OCI-LY7 (cell line): ENCODE data around the gene GAN. TPM values are rescaled to one million over a fixed set of nuclear protein-coding genes. Genes with fewer than 3 reads are reported as not detected.

Experiments used
- BruUV-seq: library from RNA; stranded (reverse); fragments of 400-500 nt; replicated peaks from 2 replicates; lab custom pipeline; 2021; lab: Mats Ljungman, UMichigan
- CTCF ChIA-PET: fragments of 300-600 bp; sonication (Branson Sonifier 250); formaldehyde crosslinking; loops from one replicate; lab custom pipeline; 2022; ENCODE audit warnings: antibody characterized with exemption; ENCODE audit not compliant: unreplicated experiment; lab: Charles Lee
- POLR2A ChIA-PET: fragments of 300-600 bp; sonication (Branson Sonifier 250); formaldehyde crosslinking; loops from one replicate; lab custom pipeline; 2022; ENCODE audit warnings: antibody characterized with exemption; lab: Charles Lee
- DNase-seq: peaks from one replicate; pipeline ENCODE4 v3.0.0-alpha.2; 2015; ENCODE audit warnings: low spot score
- H2AFZ ChIP-seq: fragments of 200-600 bp; sonication (generic), shearing (Covaris generic); 2 replicates; pipeline ENCODE4 v1.6.1; 2014; ENCODE audit warnings: mild to moderate bottlenecking, antibody characterized with exemption, low read length, moderate library complexity
- H3K27ac ChIP-seq: fragments of 200-600 bp; sonication (generic); 2 replicates; pipeline ENCODE4 v1.5.1; 2014; ENCODE audit warnings: mixed run types, low read depth, mild to moderate bottlenecking, moderate library complexity, low read length, inconsistent platforms; ENCODE audit not compliant: poor library complexity, severe bottlenecking
- H3K36me3 ChIP-seq: fragments of 200-600 bp; sonication (generic); 2 replicates; pipeline ENCODE4 v1.6.1; 2014; ENCODE audit warnings: mild to moderate bottlenecking, antibody characterized with exemption, low read length, moderate library complexity, mixed read lengths; ENCODE audit not compliant: insufficient read depth
- H3K4me1 ChIP-seq: fragments of 200-600 bp; sonication (generic); 2 replicates; pipeline ENCODE4 v1.5.1; 2014; ENCODE audit warnings: mild to moderate bottlenecking, low read length; ENCODE audit not compliant: insufficient read depth, poor library complexity, severe bottlenecking
- H3K4me2 ChIP-seq: fragments of 200-600 bp; sonication (generic); 2 replicates; pipeline ENCODE4 v1.6.1; 2014; ENCODE audit warnings: mild to moderate bottlenecking, low read length
- H3K4me3 ChIP-seq: fragments of 200-600 bp; sonication (generic); 2 replicates; pipeline ENCODE4 v1.5.1; 2014; ENCODE audit warnings: mild to moderate bottlenecking, low read depth, low read length; ENCODE audit not compliant: poor library complexity, severe bottlenecking
- H3K79me2 ChIP-seq: fragments of 200-600 bp; sonication (generic); 2 replicates; pipeline ENCODE4 v1.6.1; 2016; ENCODE audit warnings: low read depth, mild to moderate bottlenecking, low read length, moderate library complexity, mixed read lengths; ENCODE audit not compliant: insufficient read depth
- H3K9me2 ChIP-seq: fragments of 200-600 bp; sonication (generic); 2 replicates; pipeline ENCODE4 v1.6.1; 2016; ENCODE audit warnings: mild to moderate bottlenecking, low read length, mixed read lengths; ENCODE audit not compliant: insufficient read depth
- H3K9me3 ChIP-seq: fragments of 200-600 bp; sonication (generic); 2 replicates; pipeline ENCODE4 v1.6.1; 2014; ENCODE audit warnings: mild to moderate bottlenecking, mixed run types, low read length, mixed read lengths
- H4K20me1 ChIP-seq: fragments of 200-600 bp; sonication (generic); 2 replicates; pipeline ENCODE4 v1.6.1; 2014; ENCODE audit warnings: mild to moderate bottlenecking, antibody characterized with exemption, low read length, moderate library complexity, mixed read lengths; ENCODE audit not compliant: insufficient read depth
- CTCF ChIP-seq: fragments of 200-600 bp; sonication (generic); conservative IDR thresholded peaks from 2 replicates; pipeline ENCODE4 v1.5.1; 2014; ENCODE audit warnings: mild to moderate bottlenecking, antibody characterized with exemption, low read length, moderate library complexity, mixed read lengths
- EZH2phosphoT487 ChIP-seq: fragments of 200-600 bp; sonication (generic); IDR thresholded peaks from 2 replicates; pipeline ENCODE4 v1.6.1; 2018; ENCODE audit warnings: low read depth, borderline replicate concordance, mild to moderate bottlenecking, mixed run types, antibody characterized with exemption, low read length, moderate library complexity, mixed read lengths
- intact Hi-C: fragments of 100-400 bp; cut with micrococcal nuclease; formaldehyde crosslinking; loops from one replicate; pipeline ENCODE4 v1.10.0; 2022; ENCODE audit not compliant: unreplicated experiment
- total RNA-seq, 2 experiments: library from RNA; depleted of rRNA in 1 of 2; stranded (reverse); fragments of >200 nt in 1 of 2; shearing (Covaris generic) in 1 of 2; gene quantifications; 2 replicates each; pipeline ENCODE4 v1.2.3, GENCODE V29; 2014 to 2022

GAN gene
- total RNA-seq, 2 experiments from 2014 or later = 5.1 to 14.2 TPM

- no peak overlapping the region for H3K27ac ChIP-seq
- POLR2A ChIA-PET = interaction anchor here (0.6 kb wide), 1 partner anchor 13 kb away, joined by 5 read pairs; no protein-coding TSS in a partner anchor
- no TSS peak for BruUV-seq
- intact Hi-C loops = no loop called here
- peaks cover 21% of the 10 kb centered on the region for H3K4me1 ChIP-seq
- H3K4me2 ChIP-seq = no peak overlapping the region
- DNase-seq = no peak
- H4K20me1 ChIP-seq = no peaks in the 10 kb centered on the region
- TF ChIP-seq CTCF = no peak
- no peak for TF ChIP-seq EZH2phosphoT487
- CTCF ChIA-PET = no interaction called here
- H3K9me3 ChIP-seq = no peaks in the 10 kb centered on the region
- no peaks in the 10 kb centered on the region for H3K9me2 ChIP-seq
- no peak overlapping the region for H3K4me3 ChIP-seq
- no peaks in the 10 kb centered on the region for H3K36me3 ChIP-seq
- H3K79me2 ChIP-seq = no peaks in the 10 kb centered on the region
- no peak overlapping the region for H2AFZ ChIP-seq
Observed at GRCh38 chr16:81437865-81438264, 123.1 kb downstream of the GAN start.

Other genes starting within 250 kb of the GAN start
- 0.69 and 1.6 TPM in 2 replicates for gene C16orf46, start 237.7 kb upstream of the GAN start, total RNA-seq (2014; rRNA removed; shearing (Covaris generic))
- 0.81 and 1.2 TPM in 2 replicates for gene C16orf46, start 237.7 kb upstream of the GAN start, total RNA-seq (2022)
- 11.7 and 23.4 TPM in 2 replicates for gene GCSH, start 218.6 kb upstream of the GAN start, total RNA-seq (2014; rRNA removed; shearing (Covaris generic))
- gene GCSH, start 218.6 kb upstream of the GAN start, total RNA-seq (2022) = 32.0 and 42.5 TPM in 2 replicates
- not detected in 2 replicates for gene BCO1, start 76.3 kb upstream of the GAN start, total RNA-seq (2014; rRNA removed; shearing (Covaris generic))
- gene BCO1, start 76.3 kb upstream of the GAN start, total RNA-seq (2022) = not detected in 2 replicates
- 15.4 and 22.6 TPM in 2 replicates for gene CMIP, start 129.8 kb downstream of the GAN start, total RNA-seq (2014; rRNA removed; shearing (Covaris generic))
- 67.5 and 70.3 TPM in 2 replicates for gene CMIP, start 129.8 kb downstream of the GAN start, total RNA-seq (2022)